Inferior parietal cortex (tissue), 1 donor: ENCODE data around the gene VAT1.
"Not testable (repeated sequence)": the region's sequence is repeated elsewhere in the genome, so short reads cannot be mapped to it uniquely, and the experiment has no call there.

Source experiments
- DNase-seq: peaks from one replicate; pipeline ENCODE4 v3.0.0-alpha.2; 2016; ENCODE audit errors: extremely low spot score

The VAT1 gene

GRCh38 chr17:42975265-42975664 is 46.9 kb downstream of the VAT1 start:
- DNase-seq = no peak

GRCh38 chr17:42973323-42973722 is 48.9 kb downstream of the VAT1 start:
- DNase-seq = not testable (repeated sequence)

GRCh38 chr17:42971589-42971988 is 50.6 kb downstream of the VAT1 start:
- DNase-seq = no peak

DNA sequence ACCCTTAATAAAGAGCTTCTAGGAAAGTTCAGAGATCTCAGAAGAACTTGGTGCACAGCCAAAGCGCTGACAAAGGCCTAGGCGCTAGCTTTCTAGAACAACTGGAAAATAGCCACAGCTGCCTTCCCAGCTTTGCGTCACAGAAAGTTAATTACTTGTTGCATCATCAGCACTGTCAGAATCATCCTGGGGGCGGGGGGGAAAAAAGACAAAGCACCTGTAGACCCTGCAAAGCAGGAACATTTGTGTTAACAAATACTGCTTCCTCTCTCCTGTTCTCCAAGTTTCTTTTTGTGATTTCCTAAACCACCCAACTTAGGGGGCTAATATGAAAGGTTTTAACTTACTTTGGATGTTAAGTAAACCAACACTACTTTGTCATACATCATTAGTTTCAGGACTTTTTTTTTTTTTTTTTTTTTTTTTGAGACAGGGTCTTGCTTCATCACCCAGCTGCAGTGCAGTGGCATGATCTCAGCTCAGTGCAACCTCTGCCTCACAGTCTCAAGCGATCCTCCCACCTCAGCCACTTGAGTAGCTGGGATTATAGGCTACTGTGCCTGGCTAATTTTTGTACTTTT is 53.1 kb downstream of the VAT1 start:
- DNase-seq = no peak

DNA sequence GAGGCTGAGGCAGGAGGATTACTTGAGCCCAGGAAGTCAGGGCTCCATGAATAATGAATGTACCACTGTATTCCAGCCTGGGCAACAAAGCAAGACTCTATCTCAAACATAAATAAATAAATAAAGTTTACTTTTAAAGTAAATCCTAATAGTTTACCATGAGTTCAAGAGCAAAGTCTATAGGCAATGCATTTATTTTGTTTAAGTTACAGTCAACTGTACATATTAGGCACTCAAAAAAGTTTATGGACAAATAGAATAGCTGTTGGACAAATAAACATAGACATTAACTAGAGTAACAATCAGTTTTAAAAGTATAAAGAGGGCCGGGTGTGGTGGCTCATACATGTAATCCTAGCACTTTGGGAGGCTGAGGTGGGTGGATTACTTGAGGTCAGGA is 54.3 kb downstream of the VAT1 start:
- no peak for DNase-seq
